ENCODE results near the gene PRPF6. TPM values are rescaled to one million over a fixed set of nuclear protein-coding genes. Genes with fewer than 3 reads are reported as not detected.

PRPF6 gene
- total RNA-seq, 1 donor from 2014 or later = 62.4 TPM

DNA sequence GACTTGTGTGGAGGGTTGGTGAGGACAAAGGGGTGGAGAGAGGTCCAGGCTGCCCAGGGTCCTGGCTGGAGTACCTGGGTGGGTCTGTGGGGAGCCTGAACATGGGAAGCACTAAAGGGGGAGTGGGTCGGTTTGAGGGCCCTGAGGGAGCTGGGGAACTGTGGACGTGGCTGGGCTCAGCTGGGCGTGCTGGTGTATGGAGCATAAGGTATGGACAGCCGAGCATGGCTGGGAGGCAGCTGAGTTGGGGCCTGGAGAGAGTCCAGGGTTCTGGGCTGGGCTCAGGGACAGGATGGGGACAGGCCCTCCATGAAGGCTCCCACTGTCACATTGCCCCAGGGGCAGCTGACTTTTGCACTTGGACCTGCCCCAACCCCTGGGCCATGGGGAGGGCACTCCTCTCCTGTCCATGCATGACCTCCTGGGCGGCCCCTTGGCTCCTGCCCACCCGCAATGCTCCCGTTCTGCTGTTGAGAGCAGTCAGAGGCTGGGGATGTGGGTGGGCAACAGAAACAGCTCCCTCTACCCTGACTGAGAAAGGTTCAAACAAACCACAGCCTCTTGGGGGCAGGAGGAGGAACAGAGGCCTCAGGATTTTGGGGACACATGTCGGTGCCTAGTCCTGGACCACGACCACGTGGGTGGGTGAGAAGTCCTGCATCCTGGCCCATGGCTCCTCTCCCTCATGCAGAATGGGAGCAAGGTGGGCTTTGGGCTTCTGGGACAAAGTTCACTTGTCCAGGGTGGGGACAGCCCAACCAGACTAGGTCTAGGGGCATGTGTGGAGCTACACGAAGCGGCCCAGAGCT lies 59.5 kb downstream of the PRPF6 start:
- TF ChIP-seq CTCF (conservative IDR thresholded peaks at IDR 0.05; ENCODE audit: low read depth, low read length) = no peak
- no peak overlapping the region for H3K4me3 ChIP-seq (ENCODE audit: low read depth, low read length)

GRCh38 chr20:64041040-64041780 lies 60.3 kb downstream of the PRPF6 start:
- DNase-seq (ENCODE audit: low read depth) = no peak
- no peak for TF ChIP-seq CTCF (conservative IDR thresholded peaks at IDR 0.05; ENCODE audit: low read depth, low read length)
- H3K4me3 ChIP-seq (ENCODE audit: low read depth, low read length) = no peak overlapping the region

More for the DNA sequence above, 59.5 kb downstream of the PRPF6 start:
- DNase-seq (ENCODE audit: low read depth) = no peak

GRCh38 chr20:64041781-64042053 lies 60.8 kb downstream of the PRPF6 start:
- DNase-seq (ENCODE audit: low read depth) = no peak
- H3K4me3 ChIP-seq (ENCODE audit: low read depth, low read length) = peak overlapping the region; percentile 58
- TF ChIP-seq CTCF (conservative IDR thresholded peaks at IDR 0.05; ENCODE audit: low read depth, low read length) = no peak

DNA sequence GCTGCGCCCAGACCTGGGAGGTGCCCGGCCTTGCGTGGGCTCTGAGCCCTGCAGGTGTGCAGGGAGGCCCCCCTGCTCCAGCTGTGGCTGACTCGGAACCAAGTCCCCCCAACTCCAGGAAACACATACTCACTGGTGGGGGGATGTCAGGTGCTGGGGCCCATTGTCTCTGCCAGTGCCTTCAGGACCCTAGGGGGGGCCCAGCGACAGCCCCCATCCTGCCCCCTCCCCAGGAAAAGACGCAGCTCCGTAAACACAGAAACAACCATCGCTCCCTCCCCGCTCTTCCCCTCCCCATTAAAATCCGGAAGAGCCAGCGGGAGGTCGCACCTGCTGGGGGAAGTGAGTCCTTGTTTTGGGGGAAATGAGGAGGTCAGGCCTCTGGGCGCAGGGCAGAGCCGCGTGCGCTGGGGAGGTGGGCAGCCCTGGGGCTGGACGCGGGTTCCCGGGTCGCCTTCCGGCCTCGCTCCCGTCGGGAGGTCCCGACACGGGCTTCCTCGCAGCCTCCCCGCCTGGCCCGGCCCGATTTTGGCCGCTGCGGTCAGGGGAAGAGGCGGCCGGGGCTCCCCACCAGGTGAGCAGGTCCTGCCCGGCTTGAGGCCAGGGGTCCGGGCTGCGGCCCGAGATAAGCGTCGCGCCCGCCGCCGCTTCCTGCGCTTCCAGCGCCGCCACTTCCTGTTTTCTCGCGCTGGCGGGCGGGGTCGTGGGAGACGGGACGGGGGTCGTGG lies 61.3 kb downstream of the PRPF6 start:
- peak overlapping the region; percentile 58 for H3K4me3 ChIP-seq (ENCODE audit: low read depth, low read length)
- TF ChIP-seq CTCF (conservative IDR thresholded peaks at IDR 0.05; ENCODE audit: low read depth, low read length) = no peak

DNA sequence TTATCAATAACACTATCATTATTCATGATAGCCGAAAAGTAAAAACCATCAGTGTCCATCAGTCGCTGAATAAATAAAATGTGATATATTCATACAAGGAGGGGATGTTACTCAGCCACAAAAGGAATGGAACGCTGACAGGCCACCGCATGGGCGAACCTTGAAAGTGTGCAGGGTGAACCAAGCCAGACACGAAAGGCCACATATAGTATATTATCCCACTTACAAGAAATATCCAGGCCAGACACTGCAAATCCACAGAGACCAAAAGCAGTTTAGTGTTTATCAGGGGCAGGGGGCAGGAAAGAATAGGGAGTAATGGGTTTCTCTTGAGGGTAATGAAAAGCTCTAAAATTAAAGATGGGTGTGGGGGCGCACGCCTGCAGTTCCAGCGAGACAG lies 62.8 kb downstream of the PRPF6 start:
- no peak for DNase-seq (ENCODE audit: low read depth)
- no peak overlapping the region for H3K4me3 ChIP-seq (ENCODE audit: low read depth, low read length)
- no peak for TF ChIP-seq CTCF (conservative IDR thresholded peaks at IDR 0.05; ENCODE audit: low read depth, low read length)

More for the DNA sequence above, 61.3 kb downstream of the PRPF6 start:
- DNase-seq (ENCODE audit: low read depth) = no peak

- no peak for DNase-seq (ENCODE audit: low read depth)
- TF ChIP-seq CTCF (conservative IDR thresholded peaks at IDR 0.05; ENCODE audit: low read depth, low read length) = no peak
Observed at GRCh38 chr20:64044484-64045247, 63.7 kb downstream of the PRPF6 start.

More at GRCh38 chr20:64044484-64045247, 63.7 kb downstream of the PRPF6 start:
- H3K4me3 ChIP-seq (ENCODE audit: low read depth, low read length) = no peak overlapping the region

Measured in epithelial cell of proximal tubule (primary cell).